HG03558 (cell line): ENCODE measurements around the gene PBRM1.

Experiments used
- ATAC-seq: cut with Tn5 transposase; IDR thresholded peaks from one replicate; pipeline ENCODE4 v1.9.1; 2021; ENCODE audit warnings: moderate number of reproducible peaks; ENCODE audit not compliant: unreplicated experiment; ENCODE audit errors: extremely low read depth

Gene PBRM1

GRCh38 chr3:52517796-52518722 lies 167.7 kb downstream of the PBRM1 start:
- no peak for ATAC-seq

GRCh38 chr3:52516509-52517195 lies 169.1 kb downstream of the PBRM1 start:
- no peak for ATAC-seq

GRCh38 chr3:52515192-52515591 lies 170.5 kb downstream of the PBRM1 start:
- ATAC-seq = no peak

DNA sequence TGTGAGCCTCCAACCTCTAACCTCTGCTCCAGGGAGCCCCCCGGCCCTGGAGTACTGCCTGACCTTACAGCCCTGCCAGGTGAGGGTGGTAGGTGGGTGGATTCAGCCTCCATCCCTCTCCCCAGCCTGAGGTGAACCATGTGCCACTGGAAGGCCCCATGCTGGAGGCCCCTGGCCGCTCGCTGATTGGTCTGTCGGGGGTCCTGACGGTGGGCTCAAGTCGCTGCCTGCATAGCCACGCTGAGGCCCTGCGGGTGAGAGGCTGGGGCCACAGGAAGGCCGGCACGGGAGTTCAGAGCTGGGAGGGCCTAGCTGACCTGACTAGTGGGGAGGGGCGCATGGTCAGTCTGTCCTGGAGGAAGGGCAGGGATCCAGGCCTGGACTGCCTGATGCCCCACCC lies 171.1 kb downstream of the PBRM1 start:
- ATAC-seq = no peak

- ATAC-seq = no peak
These were observed 172.4 kb downstream of the PBRM1 start for GRCh38 chr3:52513281-52513680.

DNA sequence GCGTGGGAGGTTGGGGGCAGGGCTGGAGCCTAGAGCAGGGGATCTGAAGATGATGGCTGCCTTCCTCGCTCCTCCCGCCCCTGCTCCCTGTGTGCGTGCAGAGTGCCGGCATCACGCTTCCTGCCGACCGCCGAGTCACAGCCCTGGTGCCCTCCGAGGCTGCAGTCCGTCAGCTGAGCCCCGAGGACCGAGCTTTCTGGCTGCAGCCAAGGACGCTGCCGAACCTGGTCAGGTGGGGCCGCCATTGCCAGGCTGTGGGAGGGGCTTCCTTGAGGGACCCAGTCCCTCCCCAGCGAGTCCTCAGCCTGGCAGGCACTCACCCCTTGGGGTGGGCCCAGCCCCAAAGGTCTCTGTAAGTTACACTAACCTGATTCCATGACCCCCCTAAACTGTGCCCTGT lies 173.0 kb downstream of the PBRM1 start:
- ATAC-seq = no peak

DNA sequence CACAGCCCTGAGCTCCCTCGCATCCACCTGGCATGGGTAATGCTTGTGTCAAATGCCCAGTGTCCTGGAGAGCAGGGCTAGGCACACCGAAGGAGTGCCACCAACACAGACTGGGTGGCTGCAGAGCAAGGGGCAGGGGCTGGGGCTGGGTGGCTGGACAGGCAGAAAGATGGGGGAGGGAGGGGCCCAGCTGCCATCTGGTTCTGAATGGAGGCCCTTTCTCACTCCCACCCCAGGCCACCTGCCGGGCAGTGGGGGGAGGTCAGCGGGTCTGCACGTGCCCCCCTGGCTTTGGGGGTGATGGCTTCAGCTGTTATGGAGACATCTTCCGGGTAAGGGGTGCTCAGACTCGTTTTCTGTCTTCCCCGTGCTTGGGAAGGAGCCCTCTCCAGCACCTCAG lies 173.6 kb downstream of the PBRM1 start:
- no peak for ATAC-seq

GRCh38 chr3:52511509-52511908 lies 174.2 kb downstream of the PBRM1 start:
- ATAC-seq = no peak

- no peak for ATAC-seq
These were observed 175.9 kb downstream of the PBRM1 start for GRCh38 chr3:52509753-52510328.

DNA sequence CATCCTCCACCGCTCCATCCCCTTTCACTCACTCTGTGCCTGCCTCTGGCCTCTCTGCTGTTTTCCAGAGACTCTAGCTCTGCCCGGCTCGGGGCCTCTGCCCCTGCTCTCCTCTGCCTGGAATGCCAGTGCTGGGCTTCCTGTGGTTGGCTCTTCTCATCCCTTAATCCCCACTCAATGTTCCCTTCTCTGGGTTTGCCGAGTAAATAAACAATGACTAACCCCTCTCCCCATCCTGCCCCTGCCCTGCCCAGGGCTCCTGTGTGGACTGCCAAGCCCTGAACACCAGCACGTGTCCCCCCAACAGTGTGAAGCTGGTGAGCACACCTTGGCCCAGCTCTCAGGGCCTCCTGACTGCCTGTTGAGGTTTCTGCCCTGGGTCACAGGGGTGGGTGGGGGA lies 178.4 kb downstream of the PBRM1 start:
- no peak for ATAC-seq

DNA sequence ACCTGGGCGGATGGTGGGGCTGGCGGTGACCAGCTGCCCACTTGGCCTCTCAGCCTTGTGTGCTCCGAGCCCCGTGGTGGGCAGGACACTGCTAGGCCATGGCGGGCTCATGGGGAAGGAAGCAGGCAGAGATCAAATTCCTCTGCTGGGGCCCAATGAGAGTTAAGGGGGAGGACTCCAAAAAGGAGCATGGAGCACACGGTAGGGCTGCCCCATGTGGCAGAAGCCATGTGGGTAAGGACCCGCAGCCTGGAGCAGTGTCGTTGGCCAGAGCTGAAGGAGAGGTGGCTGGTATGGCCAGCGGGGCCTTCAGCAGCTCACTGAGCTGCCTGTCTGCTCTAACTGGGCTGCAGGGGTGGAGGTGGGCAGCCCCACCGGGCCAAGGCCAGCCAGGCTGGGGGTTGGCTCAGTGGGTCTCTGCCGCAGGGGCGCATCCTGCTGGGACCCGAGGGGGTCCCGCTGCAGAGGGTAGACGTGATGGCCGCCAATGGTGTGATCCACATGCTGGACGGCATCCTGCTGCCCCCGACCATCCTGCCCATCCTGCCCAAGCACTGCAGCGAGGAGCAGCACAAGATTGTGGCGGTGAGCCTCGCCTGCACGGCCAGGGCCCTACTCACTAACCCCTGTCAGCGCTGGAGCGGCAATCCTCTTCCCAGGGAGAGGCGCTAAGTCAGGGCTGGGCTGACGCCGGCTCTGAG lies 179.3 kb downstream of the PBRM1 start:
- ATAC-seq = no peak

DNA sequence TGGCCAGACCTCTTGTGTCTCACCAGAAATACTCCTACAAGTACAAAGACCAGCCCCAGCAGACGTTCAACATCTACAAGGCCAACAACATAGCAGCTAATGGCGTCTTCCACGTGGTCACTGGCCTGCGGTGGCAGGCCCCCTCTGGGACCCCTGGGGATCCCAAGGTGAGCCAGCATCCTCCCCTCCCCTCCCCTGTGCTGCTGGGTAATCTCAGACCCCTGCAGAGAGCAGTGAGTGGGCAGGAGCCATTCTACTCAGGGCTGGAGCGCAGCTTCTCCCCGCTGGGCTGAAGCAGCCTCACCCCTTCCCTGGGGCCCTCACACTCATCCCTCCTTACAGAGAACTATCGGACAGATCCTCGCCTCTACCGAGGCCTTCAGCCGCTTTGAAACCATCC lies 180.7 kb downstream of the PBRM1 start:
- ATAC-seq = no peak

DNA sequence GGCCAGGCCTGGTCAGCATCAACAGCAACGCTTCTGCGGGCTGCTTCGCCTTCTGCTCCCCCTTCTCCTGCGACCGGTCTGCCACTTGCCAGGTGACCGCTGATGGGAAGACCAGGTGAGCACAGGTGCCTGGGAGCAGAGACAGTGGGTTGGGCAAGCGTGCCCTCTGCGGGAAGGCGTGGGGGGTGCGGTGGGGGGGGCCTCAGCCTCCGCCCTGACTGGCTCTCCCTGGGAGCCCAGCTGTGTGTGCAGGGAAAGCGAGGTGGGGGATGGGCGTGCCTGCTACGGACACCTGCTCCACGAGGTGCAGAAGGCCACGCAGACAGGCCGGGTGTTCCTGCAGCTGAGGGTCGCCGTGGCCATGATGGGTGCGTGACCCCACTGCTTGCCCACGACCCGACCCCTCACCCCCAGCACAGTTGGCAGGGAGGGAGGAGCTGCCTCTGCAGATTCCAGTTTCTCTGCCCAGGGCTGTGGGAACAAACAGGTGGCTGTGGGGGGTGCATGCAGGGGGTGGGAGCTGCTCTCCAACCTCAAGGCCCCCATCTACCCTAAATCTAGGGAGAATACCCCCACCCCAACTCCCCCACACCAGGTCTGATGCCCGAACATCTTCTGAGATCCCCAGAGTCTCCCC lies 181.8 kb downstream of the PBRM1 start:
- no peak for ATAC-seq

DNA sequence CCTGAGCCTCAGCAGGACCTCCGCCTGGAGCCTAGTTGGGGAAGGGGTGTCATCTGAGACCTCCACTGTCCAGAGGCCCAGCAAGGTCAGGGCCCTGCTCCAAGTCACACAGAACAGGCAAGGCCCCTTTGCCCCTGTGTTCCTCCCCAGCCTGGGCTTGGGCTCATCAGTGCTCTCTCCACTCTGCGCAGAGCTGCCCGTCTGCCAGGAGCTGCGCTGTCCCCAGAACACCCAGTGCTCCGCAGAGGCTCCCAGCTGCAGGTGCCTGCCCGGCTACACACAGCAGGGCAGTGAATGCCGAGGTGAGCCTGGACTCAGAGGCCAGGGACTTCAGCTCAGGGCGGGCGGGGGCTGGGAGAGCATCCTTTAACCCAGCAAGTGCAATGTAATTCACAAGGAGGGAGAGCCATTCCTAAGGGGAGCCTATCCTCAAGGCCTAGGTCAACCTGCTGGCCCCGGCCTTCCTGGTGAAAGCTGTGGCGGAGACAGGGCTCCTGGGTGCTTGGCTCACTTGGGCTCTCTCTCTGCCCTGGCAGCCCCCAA lies 182.8 kb downstream of the PBRM1 start:
- ATAC-seq = no peak

- no peak for ATAC-seq
These were observed 183.7 kb downstream of the PBRM1 start for GRCh38 chr3:52502001-52502400.

GRCh38 chr3:52501046-52501445 lies 184.7 kb downstream of the PBRM1 start:
- ATAC-seq = no peak

GRCh38 chr3:52498137-52499054 lies 187.3 kb downstream of the PBRM1 start:
- ATAC-seq = no peak

DNA sequence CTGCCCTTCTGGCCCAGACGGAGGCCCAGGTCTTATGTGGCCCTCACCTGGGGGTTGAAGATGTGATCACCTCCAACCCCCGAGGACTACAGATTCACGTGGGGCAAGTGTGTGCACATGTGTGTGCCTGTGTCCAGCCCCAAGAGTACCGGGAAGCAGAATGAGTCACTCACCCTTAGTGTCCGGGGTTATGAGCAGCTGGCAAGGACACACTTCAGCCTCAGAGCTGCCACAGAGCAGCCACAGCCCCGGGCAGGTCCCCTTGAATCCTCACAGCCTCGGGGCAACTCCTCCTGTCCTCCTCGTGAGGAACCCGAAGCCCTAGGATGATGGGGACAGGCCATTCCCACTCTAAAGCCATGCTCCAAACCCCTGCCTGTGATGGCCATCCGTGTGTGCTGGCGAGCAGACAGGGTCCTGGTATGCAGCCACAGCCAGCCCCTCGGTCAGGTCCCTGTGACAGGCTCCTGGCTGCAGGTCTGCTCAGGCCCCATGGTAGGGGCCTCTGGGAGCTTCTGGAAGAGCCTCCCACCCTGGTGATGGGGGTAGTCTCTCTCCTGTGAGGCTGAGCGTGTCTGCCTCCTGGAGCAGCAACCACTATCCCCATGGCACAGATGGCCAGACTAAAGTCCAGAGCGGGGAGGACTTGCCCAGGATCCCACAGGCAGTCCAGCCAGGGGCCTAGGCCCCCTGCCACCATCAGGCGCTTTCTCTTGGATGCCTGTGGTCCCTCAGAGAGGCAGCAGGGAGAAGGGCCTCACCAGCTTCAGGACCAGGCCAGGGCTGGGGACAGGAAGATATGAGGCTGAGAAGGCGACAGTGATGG lies 189.7 kb downstream of the PBRM1 start:
- ATAC-seq = no peak
